ENCODE data around the gene RAB34.

- no peak for TF ChIP-seq CTCF (conservative IDR thresholded peaks at IDR 0.05; ENCODE audit: low read length)
- no peak for TF ChIP-seq EZH2phosphoT487 (IDR thresholded peaks at IDR 0.05; ENCODE audit: borderline replicate concordance, low read depth, low read length)
These were observed 17.4 kb downstream of the RAB34 start for GRCh38 chr17:28700278-28700677.
